HG02981 (cell line): ENCODE measurements around the gene BCL11A.

Source experiments
- ATAC-seq: cut with Tn5 transposase; IDR thresholded peaks from one replicate; pipeline ENCODE4 v1.9.1; 2021; ENCODE audit warnings: mild to moderate bottlenecking, moderate library complexity; ENCODE audit not compliant: unreplicated experiment

Gene BCL11A

GRCh38 chr2:60553495-60554073, at the start of gene BCL11A:
TSS of gene BCL11A (minus strand) at chr2:60553654. CDS start at chr2:60553270, 384 bp downstream.
- ATAC-seq, result no peak

GRCh38 chr2:60602828-60603532, 49.5 kb upstream of the BCL11A start:
- no peak for ATAC-seq

GRCh38 chr2:60602388-60602787, 48.9 kb upstream of the BCL11A start:
- no peak for ATAC-seq

- no peak for ATAC-seq
These were observed 44.8 kb upstream of the BCL11A start for GRCh38 chr2:60598271-60598670.

GRCh38 chr2:60597346-60597745, 43.9 kb upstream of the BCL11A start:
- no peak for ATAC-seq

GRCh38 chr2:60596411-60596810, 43.0 kb upstream of the BCL11A start:
- no peak for ATAC-seq

- ATAC-seq, result no peak
These were observed 42.5 kb upstream of the BCL11A start for GRCh38 chr2:60595953-60596352.

GRCh38 chr2:60589104-60589503, 35.6 kb upstream of the BCL11A start:
- no peak for ATAC-seq

GRCh38 chr2:60586081-60586480, 32.6 kb upstream of the BCL11A start:
- ATAC-seq, result no peak

GRCh38 chr2:60585276-60585675, 31.8 kb upstream of the BCL11A start:
- ATAC-seq, result no peak

- no peak for ATAC-seq
These were observed 30.1 kb upstream of the BCL11A start for GRCh38 chr2:60583604-60584003.

GRCh38 chr2:60581433-60582282, 28.2 kb upstream of the BCL11A start:
- peak; percentile 96 for ATAC-seq

GRCh38 chr2:60577682-60578283, 24.3 kb upstream of the BCL11A start:
- no peak for ATAC-seq

GRCh38 chr2:60573251-60573650, 19.8 kb upstream of the BCL11A start:
- no peak for ATAC-seq

GRCh38 chr2:60570251-60570650, 16.8 kb upstream of the BCL11A start:
- ATAC-seq, result no peak

GRCh38 chr2:60569680-60570111, 16.2 kb upstream of the BCL11A start:
- no peak for ATAC-seq

- no peak for ATAC-seq
These were observed 14.7 kb upstream of the BCL11A start for GRCh38 chr2:60567919-60568768.

GRCh38 chr2:60567096-60567495, 13.6 kb upstream of the BCL11A start:
- no peak for ATAC-seq

GRCh38 chr2:60565472-60565871, 12.0 kb upstream of the BCL11A start:
- no peak for ATAC-seq
